MCF 10A (cell line): ENCODE results near the gene TTI1. TPM values are rescaled to one million over a fixed set of nuclear protein-coding genes. Genes with fewer than 3 reads are reported as not detected.

Experiments used
- BruUV-seq: library from RNA; stranded (reverse); fragments of 400-500 nt; replicated peaks from 2 replicates; lab custom pipeline; 2021; lab: Mats Ljungman, UMichigan
- CTCF ChIA-PET: fragments of 300-600 bp; sonication (Branson Sonifier 250); formaldehyde crosslinking; extraction: SDS; loops from one replicate; lab custom pipeline; 2021; ENCODE audit warnings: antibody characterized with exemption, inconsistent platforms; lab: Yijun Ruan, JAX
- POLR2A ChIA-PET: fragments of 300-600, 350-650 bp; sonication (Branson Sonifier 250); formaldehyde crosslinking; extraction: SDS; loops from one replicate; lab custom pipeline; 2020; ENCODE audit warnings: antibody characterized with exemption, inconsistent platforms; lab: Yijun Ruan, JAX
- DNase-seq: peaks from one replicate; pipeline ENCODE4 v3.0.0-alpha.2; 2018; ENCODE audit not compliant: unreplicated experiment
- H3K27ac Mint-ChIP-seq: one replicate; pipeline ENCODE4 v1.8.0; 2022; ENCODE audit warnings: mild to moderate bottlenecking, low read depth, mixed read lengths; ENCODE audit not compliant: unreplicated experiment
- H3K27me3 Mint-ChIP-seq: one replicate; pipeline ENCODE4 v1.8.0; 2022; ENCODE audit warnings: mixed read lengths; ENCODE audit not compliant: insufficient read depth, unreplicated experiment
- H3K36me3 Mint-ChIP-seq: one replicate; pipeline ENCODE4 v1.8.0; 2022; ENCODE audit warnings: mild to moderate bottlenecking, moderate library complexity, mixed read lengths; ENCODE audit not compliant: insufficient read depth, unreplicated experiment
- H3K4me1 Mint-ChIP-seq: one replicate; pipeline ENCODE4 v1.8.0; 2022; ENCODE audit warnings: mixed read lengths; ENCODE audit not compliant: insufficient read depth, unreplicated experiment
- H3K4me3 Mint-ChIP-seq: one replicate; pipeline ENCODE4 v1.8.0; 2022; ENCODE audit warnings: mild to moderate bottlenecking, moderate library complexity, mixed read lengths; ENCODE audit not compliant: unreplicated experiment
- H3K9me3 Mint-ChIP-seq: one replicate; pipeline ENCODE4 v1.8.0; 2022; ENCODE audit warnings: mixed read lengths; ENCODE audit not compliant: unreplicated experiment
- intact Hi-C: fragments of 100-400 bp; cut with micrococcal nuclease; formaldehyde crosslinking; loops from 2 replicates; pipeline ENCODE4 v1.14.1; 2022
- total RNA-seq: library from RNA; stranded (reverse); gene quantifications from 2 replicates; pipeline ENCODE4 v1.2.3, GENCODE V29; 2022
- TF ChIP-seq, protein P1 (sequence below): fragments of 200-600 bp; IDR thresholded peaks from one replicate; pipeline ENCODE4 v1.8.0; 2022; ENCODE audit warnings: antibody characterized with exemption, mild to moderate bottlenecking; ENCODE audit not compliant: unreplicated experiment

The TTI1 gene
- total RNA-seq, 1 experiment from 2014 or later: 17.1 TPM

DNA sequence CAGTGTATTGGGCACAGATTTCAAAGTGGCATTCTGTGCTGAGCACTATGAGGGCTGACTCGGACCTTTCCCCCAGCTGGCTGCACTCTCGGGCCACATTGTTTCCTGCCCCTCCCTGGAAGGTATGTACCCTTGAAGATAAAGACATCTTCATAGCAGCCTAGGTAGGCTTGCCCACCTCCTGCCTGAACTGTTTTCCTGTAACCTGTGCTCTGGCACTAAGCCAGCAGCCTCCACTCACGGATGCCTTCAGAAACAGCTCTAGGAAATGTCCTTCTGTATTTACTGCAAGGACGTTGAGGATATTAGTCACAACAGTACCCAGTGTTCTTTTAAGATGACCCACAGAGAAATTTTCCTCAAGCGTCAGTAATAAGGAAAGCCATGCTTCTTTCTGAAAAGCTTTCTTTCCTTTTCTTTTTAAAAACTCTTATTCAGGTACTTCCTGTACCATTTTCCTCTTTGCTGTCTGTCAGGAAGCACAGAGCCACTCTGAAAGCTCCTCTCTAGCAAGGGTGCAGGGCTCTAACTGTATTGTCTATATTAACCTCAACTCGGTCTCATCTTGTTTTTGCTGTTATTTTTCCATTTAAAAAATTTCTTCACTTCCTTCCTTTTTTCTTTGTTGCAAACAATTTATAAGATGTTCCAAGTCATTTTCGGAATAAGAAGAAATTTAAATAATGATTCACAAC is 43.5 kb downstream of the TTI1 start:
- H3K27ac Mint-ChIP-seq: peak overlapping the region; percentile 83
- TSS peak; percentile 35 for BruUV-seq
- no peaks in the 10 kb centered on the region for H3K27me3 Mint-ChIP-seq
- no peak for DNase-seq
- H3K36me3 Mint-ChIP-seq: peaks cover 20% of the 10 kb centered on the region
- peak overlapping the region; percentile 21 for H3K4me3 Mint-ChIP-seq
- H3K9me3 Mint-ChIP-seq: no peaks in the 10 kb centered on the region
- peaks cover 70% of the 10 kb centered on the region for H3K4me1 Mint-ChIP-seq
- ChIA-PET CTCF (interaction anchor here (0.6 to 4.2 kb wide), 4 partner anchors 44 to 425 kb away, joined by 3 to 14 read pairs (median 5); partner anchors contain the start of genes RPRD1B and TTI1), POLR2A (interaction anchor here (0.7 to 0.9 kb wide), 2 partner anchors 44 to 79 kb away, joined by 3 read pairs; partner anchors contain the start of genes RPRD1B and TTI1)
- TF ChIP-seq, protein P1, sequence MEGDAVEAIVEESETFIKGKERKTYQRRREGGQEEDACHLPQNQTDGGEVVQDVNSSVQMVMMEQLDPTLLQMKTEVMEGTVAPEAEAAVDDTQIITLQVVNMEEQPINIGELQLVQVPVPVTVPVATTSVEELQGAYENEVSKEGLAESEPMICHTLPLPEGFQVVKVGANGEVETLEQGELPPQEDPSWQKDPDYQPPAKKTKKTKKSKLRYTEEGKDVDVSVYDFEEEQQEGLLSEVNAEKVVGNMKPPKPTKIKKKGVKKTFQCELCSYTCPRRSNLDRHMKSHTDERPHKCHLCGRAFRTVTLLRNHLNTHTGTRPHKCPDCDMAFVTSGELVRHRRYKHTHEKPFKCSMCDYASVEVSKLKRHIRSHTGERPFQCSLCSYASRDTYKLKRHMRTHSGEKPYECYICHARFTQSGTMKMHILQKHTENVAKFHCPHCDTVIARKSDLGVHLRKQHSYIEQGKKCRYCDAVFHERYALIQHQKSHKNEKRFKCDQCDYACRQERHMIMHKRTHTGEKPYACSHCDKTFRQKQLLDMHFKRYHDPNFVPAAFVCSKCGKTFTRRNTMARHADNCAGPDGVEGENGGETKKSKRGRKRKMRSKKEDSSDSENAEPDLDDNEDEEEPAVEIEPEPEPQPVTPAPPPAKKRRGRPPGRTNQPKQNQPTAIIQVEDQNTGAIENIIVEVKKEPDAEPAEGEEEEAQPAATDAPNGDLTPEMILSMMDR: no peak
- intact Hi-C loops: loop anchor here (5.0 kb wide), 1 partner anchor 43 kb away; the partner anchor contains the start of genes RPRD1B and TTI1

GRCh38 chr20:37988306-37988954 is 44.8 kb downstream of the TTI1 start:
- BruUV-seq: no TSS peak
- Mint-ChIP-seq H3K36me3 (peaks cover 16% of the 10 kb centered on the region), H3K4me1 (peaks cover 60% of the 10 kb centered on the region), H3K27ac (peak overlapping the region; percentile 18), H3K4me3 (no peak overlapping the region), H3K27me3 (no peaks in the 10 kb centered on the region), H3K9me3 (no peaks in the 10 kb centered on the region)
- no peak for DNase-seq
- intact Hi-C loops: no loop called here
- TF ChIP-seq, protein P1: no peak
- ChIA-PET POLR2A (interaction anchor here (1.8 kb wide), 1 partner anchor 294 kb away, joined by 3 read pairs; the partner anchor contains the start of gene CTNNBL1), CTCF (interaction anchor here (0.7 to 4.2 kb wide), 8 partner anchors 21 to 424 kb away, joined by 3 to 14 read pairs (median 3); partner anchors contain the start of genes RPRD1B and TTI1)

DNA sequence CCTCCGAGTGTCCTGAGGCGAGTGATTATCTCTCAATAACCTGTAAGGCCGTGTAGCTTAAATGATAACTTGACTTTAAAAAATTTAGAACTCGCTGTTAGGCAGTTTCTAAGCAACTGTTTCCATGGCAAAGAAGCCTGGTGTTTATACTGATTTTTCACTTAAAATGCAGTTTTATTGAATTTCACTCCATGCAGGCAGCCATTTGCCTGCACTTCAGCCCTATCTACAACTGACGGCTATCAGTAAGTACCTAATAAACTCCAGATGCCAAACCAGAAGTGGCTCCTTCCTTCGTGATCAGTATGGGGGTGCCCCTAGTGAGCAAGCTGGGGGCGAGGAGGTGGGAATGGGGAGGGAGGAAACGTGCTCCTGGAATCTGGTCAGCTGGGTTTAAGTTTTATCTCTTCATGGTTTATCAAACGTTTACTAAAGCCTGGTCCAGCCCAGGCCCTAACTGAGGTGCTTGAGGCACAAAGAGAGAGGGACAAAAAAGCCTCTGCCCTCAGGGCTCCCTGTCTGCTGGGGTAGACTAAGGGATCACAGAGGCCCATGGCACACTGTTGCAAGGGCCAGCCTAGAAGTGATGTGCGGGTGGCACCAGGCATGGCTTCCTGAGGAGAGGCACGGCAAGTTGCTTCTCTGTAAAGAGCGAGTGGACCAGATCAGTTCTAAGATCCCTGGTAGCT is 45.5 kb downstream of the TTI1 start:
- CTCF ChIA-PET: interaction anchor here (0.6 to 4.2 kb wide), 10 partner anchors 21 to 423 kb away, joined by 3 to 14 read pairs (median 3); partner anchors contain the start of genes RPRD1B, TTI1 and VSTM2L
- Mint-ChIP-seq H3K4me3 (no peak overlapping the region), H3K4me1 (peaks cover 58% of the 10 kb centered on the region), H3K9me3 (no peaks in the 10 kb centered on the region), H3K27ac (peak overlapping the region; percentile 18), H3K27me3 (no peaks in the 10 kb centered on the region), H3K36me3 (peaks cover 22% of the 10 kb centered on the region)
- TF ChIP-seq, protein P1: no peak
- no TSS peak for BruUV-seq
- POLR2A ChIA-PET: interaction anchor here (1.4 to 1.8 kb wide), 2 partner anchors 9 to 293 kb away, joined by 3 to 7 read pairs; partner anchors contain the start of gene CTNNBL1
- intact Hi-C loops: no loop called here
- no peak for DNase-seq
